Mesothelial cell of epicardium (in vitro differentiated cells): Measurements from ENCODE around the gene ATP2B1. TPM values are rescaled to one million over a fixed set of nuclear protein-coding genes. Genes with fewer than 3 reads are reported as not detected.

Source experiments
- DNase-seq, 2 experiments: peaks; one replicate each; pipeline ENCODE4 v3.0.0; 2021; ENCODE audit warnings: low spot score in 2 of 2; ENCODE audit not compliant: unreplicated experiment in 2 of 2
- H3K27ac Mint-ChIP-seq: 2 replicates; pipeline ENCODE4 v1.8.0; 2021; ENCODE audit warnings: mixed read lengths
- H3K27me3 Mint-ChIP-seq: 2 replicates; pipeline ENCODE4 v1.8.0; 2021; ENCODE audit warnings: low read depth, mixed read lengths
- H3K36me3 Mint-ChIP-seq: 2 replicates; pipeline ENCODE4 v1.8.0; 2021; ENCODE audit warnings: mixed read lengths
- H3K4me1 Mint-ChIP-seq: 2 replicates; pipeline ENCODE4 v1.8.0; 2021; ENCODE audit warnings: mixed read lengths
- H3K4me3 Mint-ChIP-seq: 2 replicates; pipeline ENCODE4 v1.8.0; 2021; ENCODE audit warnings: mild to moderate bottlenecking, moderate library complexity, mixed read lengths
- H3K9me3 Mint-ChIP-seq: 2 replicates; pipeline ENCODE4 v1.8.0; 2021; ENCODE audit warnings: mixed read lengths
- total RNA-seq: library from RNA; stranded (reverse); gene quantifications from 3 replicates; pipeline ENCODE4 v1.2.1, GENCODE V29; 2021
- TF ChIP-seq, protein P1 (sequence below): fragments of 200-600 bp; sonication (generic); IDR thresholded peaks from one replicate; pipeline ENCODE4 v1.5.0; 2021; ENCODE audit warnings: antibody characterized with exemption; ENCODE audit not compliant: unreplicated experiment

ATP2B1 gene
- total RNA-seq, 1 donor from 2014 or later, result 131 TPM

- no peak for DNase-seq
- Mint-ChIP-seq H3K27ac (no peak overlapping the region), H3K4me1 (peaks cover 32% of the 10 kb centered on the region), H3K9me3 (no peaks in the 10 kb centered on the region), H3K27me3 (no peaks in the 10 kb centered on the region), H3K36me3 (no peaks in the 10 kb centered on the region), H3K4me3 (no peak overlapping the region)
- TF ChIP-seq, protein P1, sequence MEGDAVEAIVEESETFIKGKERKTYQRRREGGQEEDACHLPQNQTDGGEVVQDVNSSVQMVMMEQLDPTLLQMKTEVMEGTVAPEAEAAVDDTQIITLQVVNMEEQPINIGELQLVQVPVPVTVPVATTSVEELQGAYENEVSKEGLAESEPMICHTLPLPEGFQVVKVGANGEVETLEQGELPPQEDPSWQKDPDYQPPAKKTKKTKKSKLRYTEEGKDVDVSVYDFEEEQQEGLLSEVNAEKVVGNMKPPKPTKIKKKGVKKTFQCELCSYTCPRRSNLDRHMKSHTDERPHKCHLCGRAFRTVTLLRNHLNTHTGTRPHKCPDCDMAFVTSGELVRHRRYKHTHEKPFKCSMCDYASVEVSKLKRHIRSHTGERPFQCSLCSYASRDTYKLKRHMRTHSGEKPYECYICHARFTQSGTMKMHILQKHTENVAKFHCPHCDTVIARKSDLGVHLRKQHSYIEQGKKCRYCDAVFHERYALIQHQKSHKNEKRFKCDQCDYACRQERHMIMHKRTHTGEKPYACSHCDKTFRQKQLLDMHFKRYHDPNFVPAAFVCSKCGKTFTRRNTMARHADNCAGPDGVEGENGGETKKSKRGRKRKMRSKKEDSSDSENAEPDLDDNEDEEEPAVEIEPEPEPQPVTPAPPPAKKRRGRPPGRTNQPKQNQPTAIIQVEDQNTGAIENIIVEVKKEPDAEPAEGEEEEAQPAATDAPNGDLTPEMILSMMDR, result no peak
Measured at GRCh38 chr12:89544681-89545184, 163.9 kb downstream of the ATP2B1 start.

- Mint-ChIP-seq H3K9me3 (no peaks in the 10 kb centered on the region), H3K27ac (no peak overlapping the region), H3K4me1 (peaks cover 33% of the 10 kb centered on the region)
Measured at GRCh38 chr12:89544022-89544421, 164.6 kb downstream of the ATP2B1 start.

GRCh38 chr12:89542912-89543592, 165.6 kb downstream of the ATP2B1 start:
- Mint-ChIP-seq H3K27ac (no peak overlapping the region), H3K27me3 (no peaks in the 10 kb centered on the region), H3K4me1 (peaks cover 37% of the 10 kb centered on the region), H3K4me3 (no peak overlapping the region), H3K9me3 (no peaks in the 10 kb centered on the region), H3K36me3 (no peaks in the 10 kb centered on the region)
- TF ChIP-seq, protein P1, result peak; percentile 81
- peak in 1 of 2 experiments; percentile 73 for DNase-seq

More at GRCh38 chr12:89544022-89544421, 164.6 kb downstream of the ATP2B1 start:
- no peaks in the 10 kb centered on the region for H3K36me3 Mint-ChIP-seq
- H3K27me3 Mint-ChIP-seq, result no peaks in the 10 kb centered on the region
- TF ChIP-seq, protein P1, result no peak
- DNase-seq, result no peak
- no peak overlapping the region for H3K4me3 Mint-ChIP-seq

DNA sequence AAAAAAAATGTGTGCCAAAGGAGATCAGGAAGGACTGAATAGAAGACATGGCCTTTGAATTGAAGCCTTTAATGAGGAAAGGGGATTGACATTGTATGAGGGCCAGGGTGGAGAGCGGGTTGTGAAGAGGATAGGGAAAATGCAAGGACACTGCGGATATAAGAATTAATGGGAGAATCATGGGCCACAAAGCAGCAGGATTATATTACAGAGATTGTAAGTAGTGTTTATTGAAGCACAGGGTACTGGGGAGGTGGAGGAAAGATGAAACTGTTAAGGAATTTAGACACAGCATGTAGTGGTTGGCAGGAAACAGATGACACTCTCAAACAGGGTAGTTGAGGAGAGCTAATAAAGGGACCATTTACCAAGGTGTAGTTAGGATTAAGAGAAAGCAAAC, 166.4 kb downstream of the ATP2B1 start:
- Mint-ChIP-seq H3K9me3 (no peaks in the 10 kb centered on the region), H3K4me1 (peaks cover 37% of the 10 kb centered on the region)
- no peak for DNase-seq

GRCh38 chr12:89540586-89540985, 168.1 kb downstream of the ATP2B1 start:
- no peak overlapping the region for H3K27ac Mint-ChIP-seq

More for the DNA sequence above, 166.4 kb downstream of the ATP2B1 start:
- Mint-ChIP-seq H3K4me3 (no peak overlapping the region), H3K36me3 (no peaks in the 10 kb centered on the region), H3K27ac (no peak overlapping the region), H3K27me3 (no peaks in the 10 kb centered on the region)
- TF ChIP-seq, protein P1, result no peak

More at GRCh38 chr12:89540586-89540985, 168.1 kb downstream of the ATP2B1 start:
- no peaks in the 10 kb centered on the region for H3K9me3 Mint-ChIP-seq
- no peak for DNase-seq
- no peaks in the 10 kb centered on the region for H3K27me3 Mint-ChIP-seq
- TF ChIP-seq, protein P1, result no peak
- no peak overlapping the region for H3K4me3 Mint-ChIP-seq
- peaks cover 37% of the 10 kb centered on the region for H3K4me1 Mint-ChIP-seq
- H3K36me3 Mint-ChIP-seq, result no peaks in the 10 kb centered on the region
